IPS-18c (cell line): Measurements from ENCODE around the gene RBM45.
"Not testable (repeated sequence)": the region's sequence is repeated elsewhere in the genome, so short reads cannot be mapped to it uniquely, and the experiment has no call there.

ENCODE experiments used
- H3K4me3 ChIP-seq: 2 replicates; pipeline ENCODE4 v1.7.0; 2013; ENCODE audit warnings: low read depth, mild to moderate bottlenecking, low read length, moderate library complexity; ENCODE audit not compliant: insufficient read depth
- H3K9me3 ChIP-seq: one replicate; pipeline ENCODE4 v1.6.1; 2013; ENCODE audit warnings: mild to moderate bottlenecking, low read length, moderate library complexity; ENCODE audit not compliant: control insufficient read depth, insufficient read depth

The RBM45 gene

GRCh38 chr2:178136321-178137025 lies 24.2 kb downstream of the RBM45 start:
- Histone ChIP-seq H3K9me3 (no peaks in the 10 kb centered on the region), H3K4me3 (no peak overlapping the region)

DNA sequence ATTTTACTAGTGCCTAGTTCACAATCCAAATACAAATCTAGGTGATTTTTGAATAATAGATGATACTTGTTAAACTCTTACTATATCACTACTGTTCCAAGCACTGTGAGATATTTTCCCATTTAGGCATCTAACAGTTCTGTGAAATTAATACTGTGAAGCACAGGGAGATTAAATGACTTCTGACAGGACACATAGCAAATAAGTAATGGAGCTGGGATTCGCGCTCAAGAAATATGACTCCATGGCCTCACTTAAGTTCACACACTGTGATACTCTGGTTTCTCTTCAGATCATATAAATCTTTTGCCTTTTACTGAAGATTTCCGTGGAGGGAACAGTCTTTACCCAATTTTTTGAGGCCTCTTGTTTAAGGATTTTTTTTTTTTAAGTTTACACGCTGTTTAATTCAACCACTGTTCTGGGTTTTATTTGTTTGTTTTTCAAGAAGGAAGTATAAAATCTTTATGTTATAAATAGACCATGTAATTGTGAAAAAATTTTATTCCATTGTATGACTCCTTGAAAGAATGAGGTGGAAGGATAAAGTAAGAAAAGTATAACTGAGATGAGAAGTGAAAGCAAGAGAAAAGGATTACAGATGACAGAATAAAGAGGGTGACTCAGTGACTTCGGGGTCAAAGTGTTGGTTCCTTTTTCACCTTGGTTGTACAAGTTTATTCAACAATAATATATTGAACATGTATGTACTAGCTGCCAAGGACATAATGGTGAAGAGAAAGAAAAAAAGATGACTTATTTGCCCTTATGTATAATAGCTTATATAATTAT lies 30.2 kb downstream of the RBM45 start:
- Histone ChIP-seq H3K9me3 (no peaks in the 10 kb centered on the region), H3K4me3 (no peak overlapping the region)

- Histone ChIP-seq H3K4me3 (no peak overlapping the region), H3K9me3 (no peaks in the 10 kb centered on the region)
These were observed 31.2 kb downstream of the RBM45 start for GRCh38 chr2:178143481-178143880.

GRCh38 chr2:178152033-178152432 lies 39.8 kb downstream of the RBM45 start:
- no peaks in the 10 kb centered on the region for H3K9me3 ChIP-seq
- H3K4me3 ChIP-seq = no peak overlapping the region

DNA sequence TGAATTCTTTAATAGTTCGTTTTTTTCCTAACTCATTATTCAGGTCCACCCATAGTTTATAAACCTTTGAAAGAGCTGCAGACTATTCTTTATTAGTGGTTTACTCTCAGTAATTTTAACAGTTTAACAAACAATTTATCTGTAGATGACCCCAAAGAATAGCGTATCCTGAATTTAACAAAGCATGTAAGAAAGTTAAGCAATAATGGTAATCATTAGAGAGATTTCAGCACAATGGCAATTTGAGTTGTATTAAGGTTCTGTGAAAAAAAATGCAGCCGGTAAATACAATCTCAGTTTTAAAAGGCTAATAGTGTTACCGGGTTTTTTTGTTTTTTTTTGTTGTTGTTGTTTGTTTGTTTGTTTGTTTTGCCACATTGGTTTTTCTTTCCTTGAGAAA lies 40.3 kb downstream of the RBM45 start:
- Histone ChIP-seq H3K9me3 (no peaks in the 10 kb centered on the region), H3K4me3 (no peak overlapping the region)

- H3K9me3 ChIP-seq = no peaks in the 10 kb centered on the region
- H3K4me3 ChIP-seq = no peak overlapping the region
These were observed 40.7 kb downstream of the RBM45 start for GRCh38 chr2:178152977-178153376.

- not testable (repeated sequence) for H3K9me3 ChIP-seq, H3K4me3 ChIP-seq
These were observed 41.6 kb downstream of the RBM45 start for GRCh38 chr2:178153878-178154277.

GRCh38 chr2:178155524-178155923 lies 43.3 kb downstream of the RBM45 start:
- Histone ChIP-seq H3K9me3 (no peaks in the 10 kb centered on the region), H3K4me3 (no peak overlapping the region)

DNA sequence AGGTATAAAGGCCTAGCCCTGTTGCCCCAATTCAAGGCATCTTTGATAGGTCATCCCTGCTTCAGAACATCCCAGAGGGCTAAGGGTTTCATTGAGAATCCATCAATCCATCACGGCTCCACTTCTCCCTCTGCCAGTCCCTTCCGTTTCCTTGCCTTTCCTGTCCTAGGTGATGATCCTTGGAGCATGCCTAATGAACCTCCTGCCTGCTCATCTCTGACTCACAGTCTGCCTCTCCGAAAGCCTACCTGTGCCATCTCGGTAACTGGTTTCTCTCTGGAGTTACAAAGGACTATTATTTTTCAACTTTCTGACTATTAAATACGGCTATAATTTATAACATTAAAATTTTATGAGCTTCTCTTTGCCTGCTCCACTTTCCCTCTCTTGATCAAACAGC lies 45.3 kb downstream of the RBM45 start:
- no peak overlapping the region for H3K4me3 ChIP-seq

DNA sequence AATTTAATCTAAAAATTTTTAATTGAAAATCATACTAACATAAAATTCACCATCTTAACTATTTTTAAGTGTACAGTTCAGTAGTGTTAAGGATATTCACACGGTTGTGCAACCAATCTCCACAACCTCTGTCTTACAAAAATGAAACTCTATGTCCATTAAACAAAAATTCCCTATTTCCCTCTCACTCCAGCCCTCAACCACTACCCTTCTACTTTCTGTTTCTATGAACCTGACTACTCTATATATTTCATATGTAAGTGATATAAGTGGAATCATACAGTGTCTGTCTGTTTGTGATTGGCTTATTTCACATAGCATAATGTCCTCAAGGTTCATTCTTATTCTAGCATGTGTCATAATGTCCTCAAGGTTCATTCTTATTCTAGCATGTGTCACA lies 47.7 kb downstream of the RBM45 start:
- Histone ChIP-seq H3K9me3 (no peaks in the 10 kb centered on the region), H3K4me3 (no peak overlapping the region)

More for the DNA sequence above, 45.3 kb downstream of the RBM45 start:
- H3K9me3 ChIP-seq = no peaks in the 10 kb centered on the region

DNA sequence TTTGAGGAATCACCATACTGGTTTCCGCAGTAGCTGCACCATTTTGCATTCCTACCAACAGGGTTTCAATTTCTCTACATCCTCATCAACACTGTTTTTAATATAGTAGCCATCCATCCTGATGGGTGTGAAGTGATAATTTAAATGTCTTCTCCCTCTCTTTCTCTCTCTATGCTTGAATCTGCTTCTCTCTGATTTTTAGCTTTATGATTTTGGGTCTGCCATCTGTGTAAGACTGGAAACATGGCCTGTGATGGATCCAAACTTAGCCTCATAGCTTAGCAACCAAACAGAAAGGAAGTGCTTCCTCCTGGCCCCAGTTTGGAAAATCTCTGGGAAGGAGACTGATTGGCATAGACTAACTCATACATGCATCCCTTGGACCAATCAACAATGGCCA lies 48.4 kb downstream of the RBM45 start:
- no peaks in the 10 kb centered on the region for H3K9me3 ChIP-seq
- no peak overlapping the region for H3K4me3 ChIP-seq

DNA sequence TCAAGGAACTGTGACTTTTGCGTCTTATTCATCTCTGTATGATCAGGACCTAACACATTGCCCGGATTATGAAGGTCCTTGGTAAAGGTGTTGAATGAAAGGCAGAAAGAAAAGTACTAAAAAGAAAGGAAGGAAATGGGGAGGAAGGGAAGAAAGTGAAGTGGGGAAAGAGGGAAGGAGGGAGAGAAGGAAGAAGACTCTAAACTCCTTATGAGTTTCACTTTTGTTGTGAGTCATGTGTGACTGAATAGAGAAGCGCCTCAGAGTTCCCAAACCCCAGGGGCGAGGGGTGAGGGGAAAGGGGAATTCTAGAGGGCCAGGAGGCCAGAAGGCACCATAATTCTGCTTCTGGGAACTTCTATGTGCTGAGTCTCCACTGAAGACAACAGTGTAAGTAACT lies 51.2 kb downstream of the RBM45 start:
- no peak overlapping the region for H3K4me3 ChIP-seq

DNA sequence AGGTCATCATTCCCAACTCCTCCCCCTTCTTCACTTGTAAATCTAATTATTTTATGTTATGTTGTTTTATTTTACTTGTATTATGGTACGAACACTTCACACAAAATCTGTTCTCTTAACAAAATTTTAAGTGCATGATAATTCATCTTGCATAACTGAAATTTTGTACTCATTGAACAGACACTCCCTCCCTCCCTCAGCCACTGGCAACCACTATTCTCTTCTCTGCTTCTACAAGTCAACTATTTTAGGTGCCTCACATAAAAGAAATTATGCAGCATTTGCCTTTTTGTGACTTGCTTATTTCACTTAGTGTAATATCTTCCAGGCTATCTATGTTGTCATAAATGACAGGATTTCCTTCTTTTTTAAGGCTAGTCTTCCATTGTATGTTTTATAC lies 51.7 kb downstream of the RBM45 start:
- no peak overlapping the region for H3K4me3 ChIP-seq

More for the DNA sequence above, 51.2 kb downstream of the RBM45 start:
- no peaks in the 10 kb centered on the region for H3K9me3 ChIP-seq

DNA sequence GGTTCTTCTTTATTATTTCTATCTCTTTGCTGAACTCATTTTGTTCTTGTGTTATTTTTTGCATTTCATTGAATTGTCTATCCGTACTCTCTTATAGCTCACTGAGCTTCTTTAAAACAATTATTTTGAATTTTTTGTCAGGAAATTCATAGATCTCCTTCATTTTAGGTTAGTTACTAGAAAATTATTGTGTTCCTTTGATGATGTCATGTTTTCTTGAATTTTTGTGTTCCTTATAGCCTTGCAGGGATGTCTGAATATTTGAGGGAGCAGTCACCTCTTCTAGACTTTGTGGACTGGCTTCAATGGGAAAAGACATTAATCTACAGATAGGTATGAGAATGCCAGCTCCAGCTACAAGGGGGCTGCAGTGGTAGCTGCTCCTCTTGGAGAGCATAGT lies 61.4 kb downstream of the RBM45 start:
- no peak overlapping the region for H3K4me3 ChIP-seq
- H3K9me3 ChIP-seq = no peaks in the 10 kb centered on the region

More for the DNA sequence above, 51.7 kb downstream of the RBM45 start:
- no peaks in the 10 kb centered on the region for H3K9me3 ChIP-seq

DNA sequence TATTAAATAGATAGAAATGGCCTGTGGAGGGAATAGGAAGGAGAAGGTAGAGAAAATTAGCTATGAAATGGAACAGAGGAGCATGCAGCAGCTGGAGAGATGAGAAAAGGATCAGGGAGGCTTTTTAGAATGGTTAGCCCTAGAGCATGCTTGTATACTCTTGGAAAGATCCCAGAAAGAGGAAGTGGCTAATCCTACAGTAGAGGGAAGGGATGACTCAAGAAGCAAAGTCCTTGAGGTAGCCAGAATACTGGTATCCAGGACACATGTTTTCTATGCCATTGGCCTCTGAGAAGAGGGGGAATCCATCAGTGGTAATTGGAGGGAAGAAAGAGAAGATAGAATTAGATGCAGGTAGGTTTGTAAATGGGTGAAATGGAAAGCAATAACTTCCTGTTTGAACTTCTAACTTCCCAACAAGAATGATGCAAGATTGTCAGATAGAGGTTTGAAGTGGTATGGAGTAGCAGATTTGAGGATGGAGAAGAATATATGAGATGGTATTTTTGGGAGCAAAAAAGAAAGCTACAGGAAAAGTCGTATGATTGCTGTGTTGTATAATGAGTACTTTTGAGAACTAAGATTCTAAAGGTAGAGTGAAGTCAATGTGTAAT lies 64.9 kb downstream of the RBM45 start:
- H3K4me3 ChIP-seq = no peak overlapping the region
- H3K9me3 ChIP-seq = no peaks in the 10 kb centered on the region
